GM18520 (cell line): ENCODE measurements around the gene RWDD3.

Source experiments
- ATAC-seq: cut with Tn5 transposase; IDR thresholded peaks from one replicate; pipeline ENCODE4 v1.9.1; 2021; ENCODE audit not compliant: unreplicated experiment

RWDD3 gene

DNA sequence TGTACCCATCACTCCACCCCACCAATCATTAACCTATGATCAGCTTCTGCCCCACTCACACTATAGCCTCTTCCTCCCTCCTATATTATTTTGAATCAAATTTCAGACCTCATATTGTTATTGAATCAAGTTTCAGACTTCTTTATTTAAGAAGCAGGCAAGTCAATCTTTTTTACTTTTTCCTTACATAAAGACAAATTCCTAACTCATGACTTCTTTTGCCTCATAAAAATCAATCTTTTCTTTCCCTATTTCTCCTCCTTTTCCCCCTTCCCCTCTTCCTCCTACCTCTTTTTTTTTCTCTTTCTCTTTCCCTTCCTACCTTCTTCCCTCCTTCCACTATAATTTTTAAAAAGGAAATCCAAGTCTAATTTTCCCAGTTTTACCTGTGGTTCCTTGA lies 4.3 kb upstream of the RWDD3 start:
- ATAC-seq, result no peak

DNA sequence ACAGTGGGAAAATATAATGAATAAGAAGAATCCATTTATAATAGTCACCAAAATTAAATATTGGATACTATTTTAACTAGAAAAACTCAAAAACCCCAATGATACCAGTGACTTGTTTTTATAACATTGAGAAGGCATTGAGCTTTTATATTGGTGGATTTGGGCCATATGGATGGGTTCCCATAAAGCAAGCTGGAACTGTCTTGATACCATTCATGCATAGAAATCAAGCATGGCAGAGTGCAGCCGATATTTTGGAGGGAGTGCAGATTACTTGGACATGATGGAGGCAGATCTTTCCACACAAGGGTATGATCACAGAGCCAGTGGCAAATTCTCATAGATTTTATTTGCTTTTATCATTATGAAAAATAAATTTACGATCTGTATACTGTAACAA lies 3.8 kb upstream of the RWDD3 start:
- ATAC-seq, result no peak

DNA sequence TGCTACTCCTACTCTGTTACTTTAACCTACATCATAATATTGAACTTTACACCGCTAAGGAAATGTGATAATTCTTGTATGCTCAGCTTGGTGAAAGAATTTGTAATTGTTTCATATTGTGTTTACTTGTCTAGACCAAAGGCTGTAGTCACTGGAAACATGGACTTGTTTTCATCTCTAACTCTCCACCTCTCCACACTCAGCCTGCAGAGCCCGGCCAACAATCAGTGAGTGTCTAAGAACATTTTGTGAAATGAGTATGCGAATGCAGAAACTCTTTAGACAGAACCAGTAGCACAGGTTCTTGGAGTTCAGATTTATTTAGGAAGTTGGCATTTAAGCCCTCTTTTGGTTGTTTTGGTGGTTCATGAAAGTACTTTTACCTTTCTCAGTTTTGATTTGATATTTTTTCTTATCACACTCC lies 3.2 kb upstream of the RWDD3 start:
- ATAC-seq, result no peak

DNA sequence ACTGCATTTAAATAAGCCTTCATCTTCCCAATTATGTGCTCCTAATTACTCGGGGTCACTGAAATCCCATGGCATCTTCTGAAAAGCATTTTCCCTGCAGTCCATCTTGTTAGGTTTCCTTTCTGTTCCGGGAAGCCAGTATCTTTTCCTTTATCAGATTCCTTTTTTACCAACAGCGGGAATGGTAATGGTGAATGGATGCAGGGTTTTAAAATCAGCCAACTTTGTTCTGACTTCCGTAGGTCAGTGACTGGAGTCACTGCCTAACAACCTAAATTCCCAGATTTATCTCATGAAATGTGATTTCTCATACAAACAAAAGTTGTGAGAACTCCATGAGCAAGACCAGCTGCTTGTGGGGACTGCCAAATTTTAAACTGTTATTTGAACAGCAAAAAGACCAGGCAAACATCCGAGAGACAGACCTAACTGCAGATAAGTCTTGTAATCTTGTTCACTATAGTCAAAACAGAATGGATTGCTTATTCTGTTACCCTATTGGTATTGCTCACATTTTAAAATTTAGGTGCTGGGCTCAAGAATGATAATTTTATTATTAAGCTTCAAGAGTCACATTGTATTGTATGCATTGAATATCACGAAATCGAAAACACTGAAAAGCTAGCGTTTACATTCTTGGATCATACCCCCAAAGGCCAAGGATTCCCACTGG lies 1.2 kb upstream of the RWDD3 start:
- no peak for ATAC-seq

DNA sequence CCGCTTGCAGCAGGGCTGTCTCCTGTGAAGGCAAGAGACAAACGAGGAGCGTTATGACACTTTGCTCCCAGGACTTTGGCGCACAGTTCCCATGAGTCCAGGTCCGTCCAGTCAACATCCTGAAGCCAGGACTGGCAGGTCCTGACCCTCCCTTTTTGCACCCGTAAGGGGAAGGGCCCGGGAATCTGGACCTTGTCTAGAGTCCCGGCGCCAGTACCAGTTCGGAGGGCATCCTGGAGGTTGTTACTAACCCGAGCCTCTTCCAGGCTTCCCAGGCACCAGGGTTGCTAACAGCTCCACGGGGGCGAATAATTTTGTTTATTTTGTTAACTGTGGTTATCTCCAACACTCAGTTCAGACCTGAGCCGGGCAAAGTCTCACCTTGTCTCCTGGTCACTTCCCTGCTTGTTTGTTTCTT lies 682 bp upstream of the RWDD3 start:
- no peak for ATAC-seq

DNA sequence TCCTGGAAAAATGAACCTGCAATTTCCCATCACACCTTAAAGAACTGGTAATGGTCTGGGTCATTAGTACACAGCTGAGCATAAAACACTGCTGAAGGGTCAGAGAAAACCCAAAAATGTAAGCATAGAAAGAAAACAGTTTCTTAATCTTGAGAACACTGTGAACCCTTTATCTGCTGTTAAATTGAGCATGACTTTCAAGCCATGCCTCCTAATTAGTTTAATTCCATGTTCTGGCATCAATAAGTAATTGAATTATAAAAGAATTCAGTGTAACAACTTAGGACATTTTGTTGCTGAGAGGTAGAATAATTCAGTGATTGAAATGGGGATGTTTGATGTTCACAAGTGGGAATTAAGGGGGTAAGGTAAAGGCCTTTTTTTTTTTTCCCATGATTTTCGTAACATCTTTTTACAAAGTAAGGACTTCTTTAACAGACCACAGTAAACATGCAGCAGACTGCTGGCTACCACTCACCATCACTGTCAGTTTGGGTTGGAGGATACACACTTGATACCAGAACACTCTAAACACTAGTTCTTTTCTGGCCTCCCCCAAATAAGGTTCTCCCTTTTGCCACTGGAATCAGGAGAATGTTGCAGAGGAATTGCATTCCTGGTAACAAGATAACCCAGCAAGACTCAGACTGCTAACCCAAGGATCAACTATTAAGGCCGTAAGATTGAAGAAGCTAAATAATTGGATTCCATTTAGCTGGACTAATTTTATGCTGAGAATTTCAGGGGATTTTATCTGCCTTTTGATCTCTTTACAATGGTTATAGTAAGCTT lies 3.0 kb downstream of the RWDD3 start:
- ATAC-seq, result no peak

DNA sequence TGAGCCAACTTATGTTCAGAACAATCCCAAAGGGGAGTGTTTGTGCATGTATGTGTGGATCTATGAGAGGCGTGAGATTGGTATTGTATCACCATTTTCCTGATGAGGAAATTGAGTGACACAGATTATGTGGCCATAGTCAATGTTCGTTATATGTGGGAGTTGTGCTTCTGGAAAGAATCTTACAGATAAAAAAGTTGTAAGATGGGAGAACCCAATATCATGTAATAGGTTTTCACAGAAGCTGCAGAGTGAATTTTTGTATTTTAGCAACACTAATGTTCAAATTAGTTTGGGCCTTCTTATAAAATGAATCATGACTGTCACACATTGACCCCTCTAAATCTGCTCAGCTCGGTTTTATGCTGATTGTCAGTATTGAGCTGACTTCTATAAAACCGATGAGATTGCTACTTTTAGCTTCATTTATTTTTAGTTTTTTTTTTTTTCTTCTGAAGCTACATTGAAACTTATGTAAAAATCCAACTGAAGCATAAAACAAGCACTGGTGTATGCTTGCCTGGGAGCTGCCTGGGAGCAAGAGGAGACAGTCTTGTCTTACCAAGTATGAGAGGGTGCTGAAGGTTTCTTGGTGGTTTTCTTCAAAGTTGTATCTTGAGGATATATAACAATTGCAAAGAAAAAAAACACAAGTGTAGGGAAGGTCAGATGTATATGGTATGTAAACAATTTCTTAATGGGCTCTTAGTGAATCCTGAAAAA lies 4.1 kb downstream of the RWDD3 start:
- ATAC-seq, result no peak

DNA sequence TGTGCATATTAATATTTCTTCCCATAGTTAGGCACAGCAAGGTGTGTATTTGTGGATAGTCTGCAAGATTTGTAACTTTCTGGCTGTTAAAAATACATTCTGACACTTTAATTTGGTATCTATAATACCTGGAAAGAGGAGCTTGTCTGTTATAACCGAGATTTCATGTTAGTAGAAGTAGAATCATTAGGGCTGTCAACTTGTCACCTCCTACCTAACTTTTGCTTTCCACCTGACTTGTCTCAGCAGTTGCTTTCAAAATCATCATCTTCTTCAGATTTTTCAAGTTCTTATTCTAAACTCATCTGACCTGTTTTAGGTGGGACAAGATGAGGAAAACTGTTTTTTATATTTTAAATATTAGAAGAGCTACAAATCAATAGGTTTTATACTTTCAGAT lies 11.0 kb downstream of the RWDD3 start:
- ATAC-seq, result no peak

DNA sequence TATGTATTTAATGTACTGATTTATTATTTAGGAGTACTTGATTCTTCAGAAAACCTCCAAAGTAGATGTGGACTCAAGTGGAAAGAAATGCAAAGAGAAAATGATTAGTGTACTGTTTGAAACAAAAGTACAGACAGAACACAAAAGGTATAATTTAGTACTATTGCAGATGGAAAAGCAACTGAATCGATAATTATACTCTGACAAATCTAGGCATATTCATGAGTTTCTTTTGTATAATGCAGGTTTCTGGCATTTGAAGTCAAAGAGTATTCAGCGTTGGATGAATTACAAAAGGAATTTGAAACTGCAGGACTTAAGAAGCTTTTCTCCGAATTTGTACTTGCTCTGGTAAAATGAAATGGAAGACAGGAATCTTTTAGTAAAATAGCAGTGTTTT lies 12.5 kb downstream of the RWDD3 start:
- ATAC-seq, result no peak

DNA sequence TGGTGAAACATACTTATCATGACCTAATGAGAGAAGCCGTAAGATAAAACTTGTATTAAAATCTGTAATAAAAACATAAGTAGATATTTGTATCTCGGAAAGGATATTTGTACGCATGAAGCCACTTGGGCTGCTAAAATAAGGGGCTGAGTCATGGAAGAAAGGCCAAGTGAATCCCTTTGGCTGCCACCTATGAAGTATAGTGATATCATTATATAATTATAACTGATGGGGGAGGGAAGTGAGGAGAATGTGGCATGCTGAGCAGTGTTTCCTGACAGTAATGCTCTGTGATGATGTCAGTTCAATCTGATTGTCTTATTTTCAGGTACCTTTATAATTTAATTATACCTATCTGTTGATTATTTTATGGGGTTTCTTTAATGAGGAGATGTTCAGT lies 13.6 kb downstream of the RWDD3 start:
- ATAC-seq, result no peak

DNA sequence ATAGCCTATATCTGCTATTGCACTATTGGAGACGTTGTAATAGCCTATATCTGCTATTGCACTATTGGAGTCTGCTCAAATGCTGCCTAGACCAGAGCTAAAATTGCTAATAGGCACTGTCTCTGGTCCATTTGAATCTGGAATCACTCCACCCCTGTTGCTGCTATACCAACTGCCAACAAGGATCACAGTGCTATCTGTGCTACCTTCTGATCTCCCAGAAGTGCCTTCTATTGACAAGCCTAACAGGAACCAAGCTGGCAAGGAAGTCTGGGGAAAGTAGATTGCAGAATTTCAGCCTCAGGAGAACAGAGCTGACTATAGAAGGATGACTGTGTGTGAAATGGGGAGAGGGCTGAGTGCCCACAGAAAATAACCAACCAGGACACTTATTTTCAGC lies 15.9 kb downstream of the RWDD3 start:
- no peak for ATAC-seq

DNA sequence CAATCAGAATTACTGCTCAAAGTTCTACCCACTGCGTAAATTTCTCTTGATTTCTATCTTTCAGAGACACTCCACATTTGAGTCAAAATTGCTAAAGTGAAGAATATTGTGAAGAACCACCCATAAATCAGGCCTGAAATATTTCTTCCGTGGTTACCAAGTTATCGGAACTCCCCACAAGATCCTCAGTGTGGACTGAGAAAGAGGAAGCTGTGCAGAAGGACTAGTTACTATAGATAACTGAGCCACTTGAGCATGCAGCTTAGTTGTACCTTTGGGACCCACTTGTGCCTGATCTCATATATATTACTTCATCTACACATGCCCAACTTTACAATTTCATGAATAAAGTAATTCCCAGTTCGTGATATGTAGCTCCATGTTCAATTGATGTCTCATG lies 18.4 kb downstream of the RWDD3 start:
- no peak for ATAC-seq

DNA sequence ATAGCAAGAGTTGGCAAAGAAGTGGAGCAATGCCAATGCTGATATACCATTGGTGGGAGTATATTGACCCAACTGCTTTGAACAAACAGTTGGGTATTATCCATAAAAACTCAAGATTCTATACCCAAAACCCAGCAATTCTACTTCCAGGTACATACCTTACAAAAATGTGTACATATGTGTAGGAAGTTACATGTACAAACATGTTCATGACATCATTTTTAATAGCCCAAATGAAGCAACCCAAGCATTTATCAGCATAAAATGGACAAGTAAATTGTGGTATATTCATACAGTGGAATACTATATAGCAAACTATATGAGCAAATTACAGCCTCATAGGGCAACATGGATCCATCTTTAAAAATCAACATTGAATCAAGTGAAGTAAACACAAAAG lies 20.9 kb downstream of the RWDD3 start:
- no peak for ATAC-seq

DNA sequence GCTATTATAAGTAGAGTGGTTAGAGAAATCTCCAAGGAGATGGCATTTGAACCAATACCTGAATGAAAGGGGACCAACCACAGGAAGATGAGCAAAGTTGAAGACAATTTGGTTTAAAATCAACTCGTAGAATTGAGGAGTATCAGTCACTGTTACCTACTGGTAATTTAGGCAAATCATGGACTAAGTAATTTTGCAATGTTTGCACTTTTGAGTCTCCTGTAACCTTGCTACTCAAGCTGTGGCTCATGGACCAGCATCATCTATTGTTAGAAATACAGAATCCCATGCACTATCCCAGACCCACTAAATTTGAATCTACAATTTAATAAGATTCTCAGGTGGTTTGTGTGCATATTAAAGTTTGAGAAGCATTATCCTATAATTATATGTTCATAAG lies 21.8 kb downstream of the RWDD3 start:
- no peak for ATAC-seq

DNA sequence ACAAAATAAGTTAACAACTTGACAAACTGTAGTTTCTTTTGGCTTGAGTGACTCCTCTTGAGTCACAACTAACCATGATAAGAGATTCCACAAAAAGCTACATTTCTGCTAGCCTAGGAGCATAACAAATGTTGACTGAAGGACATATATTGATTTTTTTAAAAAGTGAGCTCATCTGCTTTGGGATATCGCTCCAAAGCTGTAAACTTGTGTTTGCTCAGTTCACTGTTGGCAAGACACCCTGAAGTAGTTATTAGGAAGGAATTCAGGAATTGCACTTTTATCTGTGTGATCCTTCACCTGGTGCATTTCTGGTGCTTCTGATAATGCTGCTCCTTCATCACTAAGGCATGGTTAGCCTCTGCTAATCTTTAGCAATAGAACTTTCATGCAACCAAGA lies 23.7 kb downstream of the RWDD3 start:
- ATAC-seq, result no peak

DNA sequence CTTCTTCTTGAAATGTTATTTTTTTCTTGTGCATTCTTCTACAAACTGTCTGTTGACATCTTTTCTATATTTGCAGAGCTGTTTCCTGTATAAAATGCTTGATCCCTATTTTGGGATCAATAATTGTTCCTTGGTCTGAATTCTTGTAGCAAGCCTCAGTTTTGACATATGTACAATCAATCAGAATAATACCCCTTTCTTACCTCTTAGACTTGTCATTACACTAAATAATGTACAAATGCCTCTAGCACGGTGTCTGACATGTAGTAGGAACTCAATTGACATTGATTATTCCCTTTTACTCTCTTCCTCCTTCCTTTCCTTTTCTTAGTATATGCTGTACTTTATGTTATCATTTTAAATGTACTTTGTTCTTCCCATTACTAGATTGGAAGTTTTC lies 25.2 kb downstream of the RWDD3 start:
- no peak for ATAC-seq

DNA sequence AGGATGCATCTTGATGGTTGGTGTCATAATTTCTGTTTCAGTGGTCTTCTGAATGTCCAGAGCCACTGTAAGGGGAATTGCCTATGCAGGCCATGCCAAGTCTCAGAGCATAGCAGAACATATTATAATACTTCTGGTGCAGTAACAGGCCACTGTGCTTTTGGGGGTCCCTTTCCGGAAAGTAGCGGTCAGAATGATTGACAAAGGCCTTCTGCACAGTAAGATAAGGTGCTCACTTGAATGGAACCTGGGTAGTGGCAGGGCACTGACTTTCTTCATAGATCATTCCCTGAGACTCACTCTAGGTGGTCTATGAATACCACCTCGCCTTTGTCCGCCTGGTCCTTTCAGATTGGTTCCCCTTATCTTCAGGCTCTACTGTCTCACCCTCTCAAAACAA lies 28.9 kb downstream of the RWDD3 start:
- no peak for ATAC-seq

DNA sequence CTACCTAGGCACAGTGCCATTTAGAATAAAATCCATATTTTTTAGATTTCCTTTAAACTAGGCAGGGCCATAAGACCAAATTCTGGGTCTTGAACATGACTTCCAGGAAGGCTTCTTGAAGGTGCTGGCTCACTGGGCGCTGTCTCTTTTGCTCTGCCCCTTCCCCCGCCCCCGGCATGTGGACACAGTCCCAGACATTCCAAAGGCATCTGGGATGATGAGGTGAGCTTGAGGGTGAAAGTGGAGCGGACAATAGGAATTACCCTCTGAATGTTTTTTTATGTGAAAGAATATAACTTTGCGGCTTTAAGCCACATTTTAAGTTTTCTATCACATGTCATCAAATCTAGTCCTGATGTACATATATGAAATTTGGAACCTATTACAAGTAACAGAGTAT lies 29.4 kb downstream of the RWDD3 start:
- no peak for ATAC-seq

DNA sequence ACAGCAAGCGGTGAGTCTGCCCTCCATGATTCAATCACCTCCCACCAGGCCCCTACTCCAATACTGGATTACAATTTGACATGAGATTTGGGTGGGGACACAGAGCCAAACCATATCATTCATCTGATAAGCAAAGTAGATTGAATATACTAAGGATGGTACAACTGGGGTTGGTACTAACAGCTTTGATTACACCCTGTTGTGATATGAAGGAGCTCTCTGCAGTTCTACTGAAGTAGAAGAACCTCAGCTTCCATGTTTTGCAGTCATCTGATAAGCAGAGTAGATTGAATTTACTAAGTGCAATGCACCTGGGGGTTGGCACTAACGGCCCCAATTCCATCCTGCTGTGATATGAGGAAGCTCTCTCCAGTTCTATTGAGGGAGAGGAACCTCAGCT lies 31.1 kb downstream of the RWDD3 start:
- no peak for ATAC-seq

DNA sequence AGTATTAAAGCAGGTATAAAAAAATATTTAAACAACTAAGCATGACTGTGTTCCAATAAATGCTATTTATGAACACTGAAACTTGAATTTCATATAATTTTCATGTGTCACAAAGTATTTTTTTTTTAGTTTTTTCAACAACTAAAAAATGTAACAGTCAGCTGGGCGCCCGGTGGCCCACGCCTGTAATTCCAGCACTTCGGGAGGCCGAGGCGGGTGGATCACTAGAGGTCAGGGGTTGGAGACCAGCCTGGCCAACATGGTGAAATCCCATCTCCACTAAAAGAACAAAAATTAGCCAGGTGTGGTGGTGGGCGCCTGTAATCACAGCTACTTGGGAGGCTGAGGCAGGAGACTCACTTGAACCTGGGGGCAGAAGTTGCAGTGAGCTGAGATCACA lies 42.4 kb downstream of the RWDD3 start:
- no peak for ATAC-seq

DNA sequence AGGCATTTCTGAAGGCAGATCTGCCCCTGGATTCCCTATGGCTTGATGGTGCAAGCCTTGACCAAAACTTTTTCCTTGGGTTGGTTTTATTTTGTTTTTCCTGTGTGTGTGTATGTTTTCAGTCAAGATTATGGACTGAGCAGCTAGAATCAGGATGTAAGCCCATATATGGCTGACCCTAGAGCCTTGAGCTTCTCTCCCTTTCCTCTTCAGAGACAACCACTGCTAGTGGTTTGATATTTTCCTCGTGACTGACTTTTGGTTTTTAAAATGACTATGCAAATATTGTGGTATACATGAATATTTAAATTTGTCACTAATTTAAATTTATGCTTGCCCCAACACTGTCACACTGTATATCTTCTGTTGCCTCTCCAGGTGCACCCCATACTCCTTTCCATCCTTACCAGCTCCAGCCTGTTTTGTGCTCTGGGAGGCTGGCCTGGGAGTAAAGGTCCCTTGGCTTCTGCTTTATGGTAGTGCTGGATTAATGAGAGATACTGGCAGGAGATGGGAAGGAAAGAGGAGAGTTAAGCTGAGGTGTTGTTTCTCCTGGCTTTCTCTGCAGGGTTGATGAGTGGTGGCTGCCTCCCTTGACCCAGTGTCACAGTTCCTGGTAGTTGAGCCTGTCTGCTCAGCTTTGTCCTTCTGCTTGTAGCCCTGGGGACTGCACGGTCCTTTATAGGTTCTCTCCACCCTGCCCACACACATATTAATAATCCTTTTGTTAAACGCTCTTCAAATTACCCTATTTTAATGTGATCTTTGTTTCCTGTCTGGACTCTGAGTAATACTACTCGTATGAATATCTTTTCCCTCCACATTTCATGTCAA lies 44.4 kb downstream of the RWDD3 start:
- peak; percentile 78 for ATAC-seq
